ENCODE measurements around the gene KRTAP5-3.
"Not testable (repeated sequence)": the region's sequence is repeated elsewhere in the genome, so short reads cannot be mapped to it uniquely, and the experiment has no call there.

Gene KRTAP5-3

GRCh38 chr11:1625541-1625940 lies 17.3 kb upstream of the KRTAP5-3 start:
- TF ChIP-seq POLR2A (IDR thresholded peaks at IDR 0.05; ENCODE audit: extremely low read depth, insufficient read length) (no peak), CTCF (IDR thresholded peaks at IDR 0.05; ENCODE audit: low read depth, low read length) (no peak), MYC (IDR thresholded peaks at IDR 0.05; ENCODE audit: low read depth, low read length) (no peak), MAX (IDR thresholded peaks at IDR 0.05; ENCODE audit: low read depth, low read length) (no peak)
- DNase-seq (ENCODE audit: low read depth) = no peak
- H3K4me3 ChIP-seq (ENCODE audit: low read depth, low read length) = no peak overlapping the region

- H3K4me3 ChIP-seq (ENCODE audit: low read depth, low read length) = no peak overlapping the region
- TF ChIP-seq CTCF (IDR thresholded peaks at IDR 0.05; ENCODE audit: low read depth, low read length) = no peak
- no peak for TF ChIP-seq MAX (IDR thresholded peaks at IDR 0.05; ENCODE audit: low read depth, low read length)
- no peak for TF ChIP-seq POLR2A (IDR thresholded peaks at IDR 0.05; ENCODE audit: extremely low read depth, insufficient read length)
- no peak for TF ChIP-seq MYC (IDR thresholded peaks at IDR 0.05; ENCODE audit: low read depth, low read length)
- no peak for DNase-seq (ENCODE audit: low read depth)
Observed at GRCh38 chr11:1624621-1625020, 16.4 kb upstream of the KRTAP5-3 start.

- H3K4me3 ChIP-seq (ENCODE audit: low read depth, low read length) = no peak overlapping the region
- TF ChIP-seq MYC (IDR thresholded peaks at IDR 0.05; ENCODE audit: low read depth, low read length) = no peak
- no peak for DNase-seq (ENCODE audit: low read depth)
Observed at GRCh38 chr11:1623716-1624115, 15.5 kb upstream of the KRTAP5-3 start.

- H3K4me3 ChIP-seq (ENCODE audit: low read depth, low read length) = no peak within 1 kb of the TSS
- TF ChIP-seq MYC (IDR thresholded peaks at IDR 0.05; ENCODE audit: low read depth, low read length) (no peak), CTCF (IDR thresholded peaks at IDR 0.05; ENCODE audit: low read depth, low read length) (no peak), MAX (IDR thresholded peaks at IDR 0.05; ENCODE audit: low read depth, low read length) (no peak), POLR2A (IDR thresholded peaks at IDR 0.05; ENCODE audit: extremely low read depth, insufficient read length) (no peak)
- DNase-seq (ENCODE audit: low read depth) = no peak
Observed at GRCh38 chr11:1622086-1622485, 13.8 kb upstream of the KRTAP5-3 start, which contains the start of gene KRTAP5-4. Gene KRTAP5-4, minus strand, starts transcription at chr11:1622138. Its CDS starts 45 bp downstream, at chr11:1622093.

GRCh38 chr11:1619449-1619848 lies 11.2 kb upstream of the KRTAP5-3 start:
- TF ChIP-seq POLR2A (IDR thresholded peaks at IDR 0.05; ENCODE audit: extremely low read depth, insufficient read length) (no peak), MAX (IDR thresholded peaks at IDR 0.05; ENCODE audit: low read depth, low read length) (no peak), MYC (IDR thresholded peaks at IDR 0.05; ENCODE audit: low read depth, low read length) (no peak), CTCF (IDR thresholded peaks at IDR 0.05; ENCODE audit: low read depth, low read length) (no peak)
- H3K4me3 ChIP-seq (ENCODE audit: low read depth, low read length) = no peak overlapping the region
- peak; percentile 19 for DNase-seq (ENCODE audit: low read depth)

GRCh38 chr11:1618231-1618630 lies 10.0 kb upstream of the KRTAP5-3 start:
- TF ChIP-seq POLR2A (IDR thresholded peaks at IDR 0.05; ENCODE audit: extremely low read depth, insufficient read length) = no peak
- no peak overlapping the region for H3K4me3 ChIP-seq (ENCODE audit: low read depth, low read length)
- no peak for DNase-seq (ENCODE audit: low read depth)

- not testable (repeated sequence) for H3K4me3 ChIP-seq (ENCODE audit: low read depth, low read length); DNase-seq (ENCODE audit: low read depth)
Observed at GRCh38 chr11:1607901-1608300, 362 bp downstream of the KRTAP5-3 start.

GRCh38 chr11:1607156-1607845 lies 962 bp downstream of the KRTAP5-3 start:
- DNase-seq (ENCODE audit: low read depth); H3K4me3 ChIP-seq (ENCODE audit: low read depth, low read length): not testable (repeated sequence)

GRCh38 chr11:1605923-1606322 lies 2.3 kb downstream of the KRTAP5-3 start:
- not testable (repeated sequence) for H3K4me3 ChIP-seq (ENCODE audit: low read depth, low read length); DNase-seq (ENCODE audit: low read depth)
